ENCODE data around the gene FIG4. TPM values are rescaled to one million over a fixed set of nuclear protein-coding genes. Genes with fewer than 3 reads are reported as not detected.

FIG4 gene
- total and polyA plus RNA-seq, 8 donors, result 5.8 to 29.0 (median 7.8) TPM

- intact Hi-C loops (cut with DNase I; ENCODE audit: low total_unique reads), result no loop called here
- Histone ChIP-seq H3K27ac (no peak overlapping the region), H3K4me1 (no peaks in the 10 kb centered on the region), H3K9me3 (no peaks in the 10 kb centered on the region), H3K36me3 (peaks cover 0 to 29% (median 17%) of the 10 kb centered on the region in 4 donors), H3K27me3 (no peaks in the 10 kb centered on the region), H3K4me3 (no peak overlapping the region)
- no peak for DNase-seq
- 71 to 91% (median 88%) methylated on average over 1 of the region's 1 CpG for WGBS, 5 donors
- TF ChIP-seq EP300 (IDR thresholded peaks at IDR 0.05) (no peak), CTCF (IDR thresholded peaks at IDR 0.05) (no peak), POLR2A (IDR thresholded peaks at IDR 0.05) (no peak), POLR2AphosphoS5 (IDR thresholded peaks at IDR 0.05) (no peak)
Measured at GRCh38 chr6:109804020-109804419, 112.9 kb downstream of the FIG4 start.

- intact Hi-C loops (cut with DNase I; ENCODE audit: low total_unique reads), result no loop called here
- Histone ChIP-seq H3K27ac (no peak overlapping the region), H3K9me3 (no peaks in the 10 kb centered on the region), H3K36me3 (peaks cover 0 to 7% (median under 1%) of the 10 kb centered on the region in 4 donors), H3K4me3 (no peak overlapping the region), H3K4me1 (no peaks in the 10 kb centered on the region), H3K27me3 (no peaks in the 10 kb centered on the region)
- TF ChIP-seq CTCF (IDR thresholded peaks at IDR 0.05) (no peak), EP300 (IDR thresholded peaks at IDR 0.05) (no peak), POLR2A (IDR thresholded peaks at IDR 0.05) (no peak), POLR2AphosphoS5 (IDR thresholded peaks at IDR 0.05) (no peak)
- no peak for DNase-seq
Measured at GRCh38 chr6:109807881-109808280, 116.8 kb downstream of the FIG4 start.

- H3K27me3 ChIP-seq, result no peaks in the 10 kb centered on the region
- no peaks in the 10 kb centered on the region for H3K4me1 ChIP-seq
Measured at GRCh38 chr6:109808837-109809236, 117.7 kb downstream of the FIG4 start.

GRCh38 chr6:109815054-109815453 lies 124.0 kb downstream of the FIG4 start:
- no peak for DNase-seq
- Histone ChIP-seq H3K36me3 (peaks cover 0 to 19% (median 9%) of the 10 kb centered on the region in 4 donors), H3K4me1 (no peaks in the 10 kb centered on the region), H3K9me3 (no peaks in the 10 kb centered on the region), H3K4me3 (no peak overlapping the region), H3K27me3 (no peaks in the 10 kb centered on the region), H3K27ac (no peak overlapping the region)
- 91 to 96% (median 95%) methylated on average over 4 of the region's 4 CpGs for WGBS, 5 donors
- TF ChIP-seq CTCF (IDR thresholded peaks at IDR 0.05), result no peak
- TF ChIP-seq POLR2AphosphoS5 (IDR thresholded peaks at IDR 0.05), result no peak
- TF ChIP-seq POLR2A (IDR thresholded peaks at IDR 0.05), result no peak
- no peak for TF ChIP-seq EP300 (IDR thresholded peaks at IDR 0.05)
- intact Hi-C loops (cut with DNase I; ENCODE audit: low total_unique reads), result no loop called here

More at GRCh38 chr6:109808837-109809236, 117.7 kb downstream of the FIG4 start:
- no peaks in the 10 kb centered on the region for H3K9me3 ChIP-seq
- DNase-seq, result no peak
- intact Hi-C loops (cut with DNase I; ENCODE audit: low total_unique reads), result no loop called here
- 77 to 85% (median 84%) methylated on average over 1 of the region's 1 CpG for WGBS, 5 donors
- H3K4me3 ChIP-seq, result no peak overlapping the region
- H3K36me3 ChIP-seq, result peaks cover 0 to 10% (median 6%) of the 10 kb centered on the region in 4 donors
- no peak for TF ChIP-seq CTCF (IDR thresholded peaks at IDR 0.05)
- TF ChIP-seq POLR2A (IDR thresholded peaks at IDR 0.05), result no peak
- no peak for TF ChIP-seq EP300 (IDR thresholded peaks at IDR 0.05)
- no peak for TF ChIP-seq POLR2AphosphoS5 (IDR thresholded peaks at IDR 0.05)
- H3K27ac ChIP-seq, result no peak overlapping the region

Data from stomach (tissue), 9 donors.